Fibroblast of skin of scalp (primary cell): ENCODE results near the gene HSPA2.
"Not testable (repeated sequence)": the region's sequence is repeated elsewhere in the genome, so short reads cannot be mapped to it uniquely, and the experiment has no call there.

Source experiments
- DNase-seq: peaks from one replicate; pipeline ENCODE4 v3.0.0-alpha.2; 2013

The HSPA2 gene

GRCh38 chr14:64562436-64562835, 21.9 kb downstream of the HSPA2 start:
- DNase-seq, result no peak

- no peak for DNase-seq
These were observed 23.2 kb downstream of the HSPA2 start for GRCh38 chr14:64563696-64564095.

GRCh38 chr14:64566651-64567122, 26.1 kb downstream of the HSPA2 start:
- no peak for DNase-seq

GRCh38 chr14:64569138-64569631, 28.6 kb downstream of the HSPA2 start:
- DNase-seq, result peak; percentile 50

GRCh38 chr14:64569646-64570045, 29.1 kb downstream of the HSPA2 start:
- DNase-seq, result not testable (repeated sequence)

- DNase-seq, result no peak
These were observed 32.0 kb downstream of the HSPA2 start for GRCh38 chr14:64572386-64573104.

GRCh38 chr14:64573109-64573508, 32.6 kb downstream of the HSPA2 start:
- no peak for DNase-seq

GRCh38 chr14:64574371-64575107, 34.0 kb downstream of the HSPA2 start:
- DNase-seq, result no peak

- DNase-seq, result no peak
These were observed 36.7 kb downstream of the HSPA2 start for GRCh38 chr14:64577211-64577610.

GRCh38 chr14:64580467-64580866, 39.9 kb downstream of the HSPA2 start:
- DNase-seq, result no peak

GRCh38 chr14:64581363-64581762, 40.8 kb downstream of the HSPA2 start:
- DNase-seq, result no peak

- no peak for DNase-seq
These were observed 41.3 kb downstream of the HSPA2 start for GRCh38 chr14:64581817-64582216.

GRCh38 chr14:64584190-64584589, 43.6 kb downstream of the HSPA2 start:
- no peak for DNase-seq

GRCh38 chr14:64591809-64592208, 51.3 kb downstream of the HSPA2 start:
- DNase-seq, result peak; percentile 66
